Left lung (tissue), 10 donors: Measurements from ENCODE around the gene HCN4. TPM values are rescaled to one million over a fixed set of nuclear protein-coding genes. Genes with fewer than 3 reads are reported as not detected.
"Not testable (repeated sequence)": the region's sequence is repeated elsewhere in the genome, so short reads cannot be mapped to it uniquely, and the experiment has no call there.

Experiments used
- ATAC-seq: fragments of 200-7000 bp; cut with Tn5 transposase; one replicate; pipeline ENCODE4 v1.9.1; 2020; ENCODE audit warnings: moderate library complexity
- DNase-seq, 4 donors: peaks; one replicate each; pipeline ENCODE4 v3.0.0-alpha.2; 2013 to 2020
- H3K27ac ChIP-seq, 2 donors: fragments of 200-600 bp; sonication (generic) in 1 of 2; one replicate each; pipeline versions ENCODE4 v1.5.0 to v1.8.0; 2020 to 2021
- H3K27me3 ChIP-seq, 2 donors: fragments of 200-600 bp; sonication (generic) in 1 of 2; one replicate each; pipeline versions ENCODE4 v1.5.0 to v1.8.0; 2020 to 2021
- H3K36me3 ChIP-seq, 2 donors: fragments of 200-600 bp; sonication (generic) in 1 of 2; one replicate each; pipeline versions ENCODE4 v1.5.0 to v1.8.0; 2020 to 2021
- H3K4me1 ChIP-seq, 2 donors: fragments of 200-600 bp; one replicate each; pipeline ENCODE4 v1.8.0; 2021
- H3K4me3 ChIP-seq, 2 donors: fragments of 200-600 bp; sonication (generic) in 1 of 2; one replicate each; pipeline versions ENCODE4 v1.5.0 to v1.8.0; 2020 to 2021; ENCODE audit warnings: mild to moderate bottlenecking in 1 of 2
- H3K9me3 ChIP-seq, 2 donors: fragments of 200-600 bp; sonication (generic) in 1 of 2; one replicate each; pipeline versions ENCODE4 v1.5.0 to v1.8.0; 2020 to 2021
- intact Hi-C, 2 donors: fragments of 100-400 bp; cut with DNase I; formaldehyde crosslinking; loops; one replicate each; pipeline versions ENCODE4 v1.11.2 to v1.14.2; 2022
- polyA plus RNA-seq, 6 donors: library from polyadenylated mRNA; unstranded; fragments of 120-200 nt; gene quantifications; one replicate each; pipeline ENCODE4 v1.2.1, GENCODE V29; 2013; ENCODE audit not compliant: insufficient read length in 6 of 6
- total RNA-seq, 2 donors: library from RNA; stranded (reverse); fragmentation: NEBNext Ultra II Directional; extraction: Animal tissue kit (Norgen Biotek cat#: 25700); gene quantifications; one replicate each; pipeline ENCODE4 v1.2.1, GENCODE V29; 2021
- TF ChIP-seq, protein P1 (sequence below), 2 donors: fragments of 200-600 bp; sonication (generic) in 1 of 2; IDR thresholded peaks; one replicate each; pipeline versions ENCODE4 v1.5.0 to v1.8.0; 2021; ENCODE audit warnings: antibody characterized with exemption in 2 of 2
- donor health status: DM: no; HTN: yes; CAD: no.
- donor health status: DM: no; HTN: no; CAD: no.

Gene HCN4
- total and polyA plus RNA-seq, 8 donors, result 0.09 to 0.27 (median 0.18) TPM

DNA sequence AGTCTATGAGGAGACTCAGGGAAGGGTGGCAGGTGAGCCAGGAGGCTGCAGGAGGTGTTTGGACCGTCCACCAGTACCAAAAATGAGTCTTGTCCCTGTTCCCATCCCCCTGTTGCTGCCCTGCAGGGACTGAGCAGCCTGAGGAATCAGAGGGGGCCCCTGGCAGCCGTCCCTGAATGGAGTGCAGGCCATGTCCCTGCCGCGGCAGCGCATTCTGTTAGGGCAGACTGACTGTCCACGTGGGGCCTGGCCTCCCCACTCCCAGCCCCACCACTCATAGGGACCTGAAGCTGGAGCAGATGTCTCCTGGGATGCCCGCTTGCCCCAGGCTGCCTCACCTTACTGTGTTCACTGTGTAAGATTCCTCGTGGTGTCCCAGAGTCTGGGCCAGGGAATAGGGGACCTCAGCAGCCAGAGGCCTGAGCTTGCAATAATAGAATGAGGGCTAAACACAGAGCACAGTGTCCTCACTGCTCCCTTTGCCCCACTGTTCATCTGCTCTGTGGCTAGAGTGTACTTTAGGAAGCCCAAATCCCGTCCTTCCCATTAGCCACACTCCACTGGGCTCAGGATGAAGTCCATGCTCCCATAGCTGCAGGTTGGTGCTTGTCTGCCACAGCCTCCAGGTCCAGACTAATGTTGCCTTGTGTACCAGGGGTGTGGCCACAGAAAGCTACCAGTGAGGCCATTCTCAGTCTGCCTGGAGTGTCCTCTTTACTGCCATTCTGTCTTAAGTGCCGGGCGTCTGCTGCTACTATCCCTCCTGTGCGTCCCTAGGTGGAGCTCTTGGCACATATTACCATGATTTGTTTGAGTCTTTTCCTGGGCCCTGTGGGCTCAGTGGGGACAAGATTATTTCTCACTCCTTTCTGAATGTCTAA lies 63.2 kb downstream of the HCN4 start:
- DNase-seq, result peak in 2 of 4 donors; percentile 42 to 49
- Histone ChIP-seq H3K4me1 (peaks cover 0 to 23% of the 10 kb centered on the region in 2 donors), H3K9me3 (no peaks in the 10 kb centered on the region), H3K27me3 (no peaks in the 10 kb centered on the region), H3K4me3 (no peak overlapping the region), H3K36me3 (peaks cover 0 to 35% of the 10 kb centered on the region in 2 donors), H3K27ac (no peak overlapping the region)
- TF ChIP-seq, protein P1, sequence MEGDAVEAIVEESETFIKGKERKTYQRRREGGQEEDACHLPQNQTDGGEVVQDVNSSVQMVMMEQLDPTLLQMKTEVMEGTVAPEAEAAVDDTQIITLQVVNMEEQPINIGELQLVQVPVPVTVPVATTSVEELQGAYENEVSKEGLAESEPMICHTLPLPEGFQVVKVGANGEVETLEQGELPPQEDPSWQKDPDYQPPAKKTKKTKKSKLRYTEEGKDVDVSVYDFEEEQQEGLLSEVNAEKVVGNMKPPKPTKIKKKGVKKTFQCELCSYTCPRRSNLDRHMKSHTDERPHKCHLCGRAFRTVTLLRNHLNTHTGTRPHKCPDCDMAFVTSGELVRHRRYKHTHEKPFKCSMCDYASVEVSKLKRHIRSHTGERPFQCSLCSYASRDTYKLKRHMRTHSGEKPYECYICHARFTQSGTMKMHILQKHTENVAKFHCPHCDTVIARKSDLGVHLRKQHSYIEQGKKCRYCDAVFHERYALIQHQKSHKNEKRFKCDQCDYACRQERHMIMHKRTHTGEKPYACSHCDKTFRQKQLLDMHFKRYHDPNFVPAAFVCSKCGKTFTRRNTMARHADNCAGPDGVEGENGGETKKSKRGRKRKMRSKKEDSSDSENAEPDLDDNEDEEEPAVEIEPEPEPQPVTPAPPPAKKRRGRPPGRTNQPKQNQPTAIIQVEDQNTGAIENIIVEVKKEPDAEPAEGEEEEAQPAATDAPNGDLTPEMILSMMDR (IDR thresholded peaks at IDR 0.05), result peak; percentile 23 to 30
- peak; percentile 99 for ATAC-seq
- intact Hi-C loops, result no loop called here

DNA sequence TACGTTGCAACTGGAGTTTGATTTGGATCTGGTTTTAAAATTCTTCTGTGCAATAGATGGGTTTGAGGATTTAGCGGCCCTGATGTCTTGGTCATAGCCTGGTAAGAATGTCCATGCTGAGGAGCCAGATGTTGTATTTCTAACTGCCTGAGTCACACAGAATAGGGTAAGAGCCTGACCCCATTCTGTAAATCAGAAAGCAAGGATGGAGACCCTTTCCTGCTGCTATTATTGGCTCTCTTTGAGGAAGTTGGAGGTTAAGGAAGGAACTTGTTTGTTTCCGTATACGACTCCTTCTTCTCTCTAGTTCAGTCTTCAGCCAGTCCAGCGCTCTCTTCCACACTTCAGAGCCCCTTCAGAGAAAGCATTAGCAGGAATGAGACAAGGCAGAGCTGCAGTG lies 65.1 kb downstream of the HCN4 start:
- peaks cover 0 to 42% of the 10 kb centered on the region in 2 donors for H3K36me3 ChIP-seq
- H3K4me3 ChIP-seq, result no peak overlapping the region
- no peaks in the 10 kb centered on the region for H3K9me3 ChIP-seq
- no peak for DNase-seq
- peaks cover 0 to 23% of the 10 kb centered on the region in 2 donors for H3K4me1 ChIP-seq
- no peak for ATAC-seq
- no peaks in the 10 kb centered on the region for H3K27me3 ChIP-seq
- TF ChIP-seq, protein P1 (IDR thresholded peaks at IDR 0.05), result no peak
- peak overlapping the region in 1 of 2 donors; percentile 70 for H3K27ac ChIP-seq
- intact Hi-C loops, result no loop called here

DNA sequence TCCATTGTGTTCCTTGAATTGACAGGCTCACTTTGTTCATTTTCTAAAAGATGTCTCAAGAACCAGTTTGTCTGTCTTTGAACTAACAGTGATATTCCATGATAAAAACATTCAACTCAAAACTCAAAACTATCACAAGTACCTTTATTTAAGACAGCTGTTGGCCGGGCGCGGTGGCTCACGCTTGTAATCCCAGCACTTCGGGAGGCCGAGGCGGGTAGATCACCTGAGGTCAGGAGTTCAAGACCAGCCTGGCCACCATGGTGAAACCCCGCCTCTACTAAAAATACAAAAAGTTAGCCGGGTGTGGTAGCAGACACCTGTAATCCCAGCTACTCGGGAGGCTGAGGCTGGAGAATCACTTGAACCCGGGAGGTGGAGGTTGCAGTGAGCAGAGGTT lies 68.5 kb downstream of the HCN4 start:
- intact Hi-C loops, H3K27ac ChIP-seq, DNase-seq, H3K27me3 ChIP-seq, H3K9me3 ChIP-seq, H3K4me3 ChIP-seq, ATAC-seq: not testable (repeated sequence)
- H3K4me1 ChIP-seq, result peaks cover 0 to 23% of the 10 kb centered on the region in 2 donors
- peaks cover 0 to 50% of the 10 kb centered on the region in 2 donors for H3K36me3 ChIP-seq

DNA sequence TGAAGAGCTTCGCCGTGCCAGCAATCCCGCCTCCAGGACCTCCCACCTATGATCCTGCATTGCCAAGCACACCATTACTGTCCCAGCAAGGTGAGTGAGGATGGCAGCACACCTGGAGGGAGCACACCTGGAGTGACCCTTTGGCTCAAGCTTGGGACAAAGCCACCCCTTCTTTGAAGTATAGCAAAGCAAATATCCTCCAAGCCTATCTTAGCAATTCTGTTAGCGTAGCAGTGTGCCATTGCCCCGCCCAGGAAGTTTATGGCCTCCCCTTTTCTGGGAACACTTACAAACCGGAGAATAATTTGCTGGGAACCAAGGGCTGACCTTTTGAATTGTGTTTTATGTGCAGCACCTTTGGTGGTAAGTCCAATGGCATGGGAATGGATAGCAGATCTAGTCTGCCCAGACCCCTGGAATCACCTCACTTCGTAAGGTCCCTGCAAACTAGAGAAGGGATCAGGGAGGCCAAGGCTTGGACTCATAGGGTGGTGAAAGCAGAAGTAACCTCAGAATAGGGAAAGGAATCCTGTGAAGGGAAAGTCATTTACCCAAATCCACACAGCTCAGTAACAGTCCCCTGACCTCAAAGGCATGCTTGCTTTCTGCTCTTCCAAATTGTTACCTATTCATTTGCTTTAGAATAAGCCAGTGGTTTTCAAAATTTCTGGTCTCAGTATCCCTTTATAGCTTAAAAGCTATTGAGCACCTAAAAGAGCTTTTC lies 70.1 kb downstream of the HCN4 start:
- no peaks in the 10 kb centered on the region for H3K9me3 ChIP-seq
- peaks cover 0 to 15% of the 10 kb centered on the region in 2 donors for H3K4me1 ChIP-seq
- TF ChIP-seq, protein P1 (IDR thresholded peaks at IDR 0.05), result no peak
- intact Hi-C loops, result no loop called here
- no peak overlapping the region for H3K27ac ChIP-seq
- peaks cover 0 to 45% of the 10 kb centered on the region in 2 donors for H3K36me3 ChIP-seq
- DNase-seq, result no peak
- H3K27me3 ChIP-seq, result no peaks in the 10 kb centered on the region
- no peak for ATAC-seq
- H3K4me3 ChIP-seq, result no peak overlapping the region

DNA sequence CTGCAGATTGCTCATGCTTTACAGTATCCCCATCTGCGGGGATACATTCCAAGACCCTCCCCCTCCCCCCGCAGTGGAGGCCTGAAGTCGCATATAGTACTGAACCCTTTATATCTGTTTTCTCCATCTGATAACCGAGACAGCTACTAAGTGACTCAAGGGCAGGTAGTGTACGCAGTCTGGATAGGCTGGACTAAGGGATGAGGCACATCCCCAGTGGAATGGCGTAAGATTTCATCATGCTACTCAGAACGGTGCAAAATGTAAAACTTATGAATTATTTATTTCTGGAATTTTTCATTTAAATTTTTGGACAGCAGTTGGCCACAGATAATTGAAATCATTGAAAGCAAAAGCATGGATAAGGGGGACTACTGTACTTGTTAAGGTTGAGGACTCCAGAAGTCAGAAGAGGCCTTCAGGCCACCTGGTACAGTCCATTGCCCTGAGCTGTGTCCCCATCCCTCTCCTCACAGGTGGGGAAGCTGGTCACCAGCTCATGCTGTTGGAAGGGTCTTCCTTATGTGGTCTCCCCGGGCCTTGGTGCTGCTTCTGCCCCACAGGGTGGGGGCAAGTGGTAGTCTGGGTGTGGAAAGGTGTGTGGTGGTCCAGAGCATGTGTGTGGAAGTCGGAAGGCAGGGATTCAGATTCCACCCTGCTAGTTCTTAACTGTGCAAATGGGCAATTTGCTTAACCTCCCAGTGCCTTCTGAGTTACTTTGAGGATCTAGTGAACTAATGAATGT lies 72.0 kb downstream of the HCN4 start:
- H3K27ac ChIP-seq, result peak overlapping the region in 1 of 2 donors; percentile 69
- no peak overlapping the region for H3K4me3 ChIP-seq
- no peaks in the 10 kb centered on the region for H3K27me3 ChIP-seq
- peaks cover 0 to 27% of the 10 kb centered on the region in 2 donors for H3K36me3 ChIP-seq
- TF ChIP-seq, protein P1 (IDR thresholded peaks at IDR 0.05), result no peak
- intact Hi-C loops, result no loop called here
- peaks cover 0 to 12% of the 10 kb centered on the region in 2 donors for H3K4me1 ChIP-seq
- no peaks in the 10 kb centered on the region for H3K9me3 ChIP-seq
- DNase-seq, result no peak
- ATAC-seq, result no peak
